HEK293T (cell line): ENCODE results near the gene PIH1D1.
A peak's percentile ranks its signal among the peaks of the same experiment; 100 is the strongest.

Source experiments
- CTCF ChIA-PET: fragments of 350-600 bp; formaldehyde crosslinking; extraction: SDS; loops from one replicate; lab custom pipeline; 2021; ENCODE audit warnings: antibody characterized with exemption, inconsistent platforms; lab: Yijun Ruan, JAX
- POLR2A ChIA-PET: fragments of 350-600 bp; formaldehyde crosslinking; extraction: SDS; loops from one replicate; lab custom pipeline; 2020; ENCODE audit warnings: antibody characterized with exemption, inconsistent platforms; lab: Yijun Ruan, JAX
- DNase-seq: peaks from one replicate; pipeline ENCODE4 v3.0.0; 2012; ENCODE audit warnings: mixed read lengths; ENCODE audit errors: extremely low spot score
- ARNT ChIP-seq: fragments of 450-650 bp; IDR thresholded peaks from 2 replicates; pipeline ENCODE4 v1.6.1; 2017; ENCODE audit warnings: mild to moderate bottlenecking
- BHLHE40 ChIP-seq: fragments of 450-650 bp; IDR thresholded peaks from 2 replicates; pipeline ENCODE4 v1.6.1; 2016; ENCODE audit warnings: mild to moderate bottlenecking, moderate library complexity, borderline replicate concordance
- CTBP1 ChIP-seq: fragments of 450-650 bp; IDR thresholded peaks from 2 replicates; pipeline ENCODE4 v1.6.1; 2016; ENCODE audit warnings: borderline replicate concordance
- ELF4 ChIP-seq: fragments of 450-650 bp; IDR thresholded peaks from 2 replicates; pipeline ENCODE4 v1.6.1; 2017; ENCODE audit warnings: antibody characterized with exemption
- FOXA1 ChIP-seq: fragments of 450-650 bp; IDR thresholded peaks from 2 replicates; pipeline ENCODE4 v1.6.1; 2016; ENCODE audit warnings: mild to moderate bottlenecking
- FOXK2 ChIP-seq: fragments of 450-650 bp; IDR thresholded peaks from 2 replicates; pipeline ENCODE4 v1.6.1; 2016; ENCODE audit warnings: mild to moderate bottlenecking
- FOXM1 ChIP-seq: fragments of 450-650 bp; IDR thresholded peaks from 2 replicates; pipeline ENCODE4 v1.6.1; 2017; ENCODE audit warnings: mild to moderate bottlenecking, borderline replicate concordance
- HDGF ChIP-seq: fragments of 450-650 bp; IDR thresholded peaks from 2 replicates; pipeline ENCODE4 v1.6.1; 2017; ENCODE audit warnings: antibody characterized with exemption, borderline replicate concordance
- L3MBTL2 ChIP-seq: fragments of 450-650 bp; conservative IDR thresholded peaks from 2 replicates; pipeline ENCODE4 v1.6.1; 2016; ENCODE audit warnings: mild to moderate bottlenecking
- LEF1 ChIP-seq: fragments of 450-650 bp; IDR thresholded peaks from 2 replicates; pipeline ENCODE4 v1.6.1; 2017; ENCODE audit warnings: mild to moderate bottlenecking, borderline replicate concordance
- NFRKB ChIP-seq: fragments of 450-650 bp; IDR thresholded peaks from 2 replicates; pipeline ENCODE4 v1.6.1; 2016; ENCODE audit warnings: mild to moderate bottlenecking, moderate library complexity
- PKNOX1 ChIP-seq: fragments of 450-650 bp; IDR thresholded peaks from 2 replicates; pipeline ENCODE4 v1.6.1; 2016
- SP1 ChIP-seq: fragments of 450-650 bp; IDR thresholded peaks from 2 replicates; pipeline ENCODE4 v1.6.1; 2017
- SUZ12 ChIP-seq: fragments of 450-650 bp; IDR thresholded peaks from 2 replicates; pipeline ENCODE4 v1.6.1; 2016; ENCODE audit warnings: mild to moderate bottlenecking
- TARDBP ChIP-seq: fragments of 450-650 bp; IDR thresholded peaks from 2 replicates; pipeline ENCODE4 v1.6.1; 2016
- ZNF384 ChIP-seq: fragments of 450-650 bp; IDR thresholded peaks from 2 replicates; pipeline ENCODE4 v1.6.1; 2016

The PIH1D1 gene

GRCh38 chr19:49442354-49442753 is 9.3 kb downstream of the PIH1D1 start:
- CTCF ChIA-PET, result interaction anchor here (0.8 to 1.5 kb wide), 4 partner anchors 9 to 217 kb away, joined by 3 to 4 read pairs (median 4); partner anchors contain the start of genes ALDH16A1 and PIH1D1
- POLR2A ChIA-PET, result interaction anchor here (0.5 to 3.1 kb wide), 6 partner anchors 9 to 234 kb away, joined by 3 to 20 read pairs (median 5); partner anchors contain the start of genes ALDH16A1, GFY and PIH1D1
- TF ChIP-seq PKNOX1 (no peak), FOXA1 (no peak), BHLHE40 (no peak), ARNT (no peak), NFRKB (no peak), LEF1 (no peak), L3MBTL2 (no peak), FOXM1 (no peak), TARDBP (no peak), CTBP1 (no peak), HDGF (no peak), SP1 (no peak), FOXK2 (no peak), ZNF384 (no peak), SUZ12 (no peak)
- no peak for DNase-seq

- DNase-seq, result no peak
- TF ChIP-seq SUZ12 (no peak), CTBP1 (no peak), FOXK2 (no peak), BHLHE40 (no peak), LEF1 (no peak), ELF4 (no peak), L3MBTL2 (no peak), SP1 (no peak), TARDBP (no peak), ZNF384 (no peak)
- CTCF ChIA-PET, result interaction anchor here (0.8 to 1.5 kb wide), 3 partner anchors 10 to 217 kb away, joined by 4 read pairs; partner anchors contain the start of gene PIH1D1
- POLR2A ChIA-PET, result interaction anchor here (1.1 to 3.1 kb wide), 5 partner anchors 10 to 234 kb away, joined by 3 to 20 read pairs (median 6); partner anchors contain the start of genes ALDH16A1, GFY and PIH1D1
Observed at GRCh38 chr19:49441960-49442350, 9.7 kb downstream of the PIH1D1 start.

- DNase-seq, result peak; percentile 84
- ChIA-PET CTCF (interaction anchor here (0.8 to 1.0 kb wide), 2 partner anchors 50 to 216 kb away, joined by 3 to 4 read pairs; no protein-coding TSS in a partner anchor), POLR2A (interaction anchor here (1.1 to 3.1 kb wide), 5 partner anchors 10 to 235 kb away, joined by 3 to 20 read pairs (median 6); partner anchors contain the start of genes ALDH16A1, GFY and PIH1D1)
- no peak for TF ChIP-seq CTBP1
- TF ChIP-seq ARNT, result no peak
- TF ChIP-seq HDGF, result no peak
- TF ChIP-seq PKNOX1, result no peak
Observed at GRCh38 chr19:49441210-49441959, 10.2 kb downstream of the PIH1D1 start, which contains the start of gene SLC17A7. TSS of gene SLC17A7 (minus strand) at chr19:49441527. CDS start at chr19:49441379, 148 bp downstream.

GRCh38 chr19:49440439-49441209 is 11.0 kb downstream of the PIH1D1 start:
- CTCF ChIA-PET, result interaction anchor here (1.0 kb wide), 1 partner anchor 49 kb away, joined by 3 read pairs; no protein-coding TSS in a partner anchor
- no peak for DNase-seq
- POLR2A ChIA-PET, result interaction anchor here (0.9 to 3.1 kb wide), 4 partner anchors 11 to 55 kb away, joined by 3 to 20 read pairs (median 6); partner anchors contain the start of genes ALDH16A1 and PIH1D1
- TF ChIP-seq L3MBTL2 (no peak), ARNT (no peak), CTBP1 (no peak), ELF4 (no peak), LEF1 (no peak), FOXM1 (no peak), SUZ12 (no peak), HDGF (no peak), FOXK2 (no peak), FOXA1 (no peak), PKNOX1 (no peak)

GRCh38 chr19:49439836-49440235 is 11.8 kb downstream of the PIH1D1 start:
- ChIA-PET POLR2A (interaction anchor here (0.9 to 1.7 kb wide), 3 partner anchors 13 to 56 kb away, joined by 3 to 7 read pairs (median 3); partner anchors contain the start of gene ALDH16A1), CTCF (no interaction called here)
- DNase-seq, result no peak
- TF ChIP-seq L3MBTL2 (no peak), ELF4 (no peak)

GRCh38 chr19:49438261-49438660 is 13.4 kb downstream of the PIH1D1 start:
- POLR2A ChIA-PET, result interaction anchor here (1.4 kb wide), 1 partner anchor 14 kb away, joined by 3 read pairs; the partner anchor contains the start of gene PIH1D1
- CTCF ChIA-PET, result no interaction called here
- no peak for DNase-seq
- TF ChIP-seq ARNT, result no peak
